K562 (cell line): ENCODE results near the gene UBE2L3. TPM values are rescaled to one million over a fixed set of nuclear protein-coding genes. Genes with fewer than 3 reads are reported as not detected.

Experiments
- ATAC-seq: fragments of 200-7000 bp; cut with Tn5 transposase; 3 replicates; pipeline ENCODE4 v1.9.1; 2020; ENCODE audit warnings: moderate library complexity
- Bru-seq: library from RNA; stranded (reverse); fragments of 400-500 nt; gene quantifications from one replicate; lab custom pipeline; 2021; lab: Mats Ljungman, UMichigan
- BruChase-seq, 2 experiments: library from RNA; stranded (reverse); fragments of 400-500 nt; gene quantifications; one replicate each; lab custom pipeline; 2021; lab: Mats Ljungman, UMichigan
- BruUV-seq: library from RNA; stranded (reverse); fragments of 400-500 nt; replicated peaks from 2 replicates; lab custom pipeline; 2021; lab: Mats Ljungman, UMichigan
- CTCF ChIA-PET: fragments of 300-600 bp; formaldehyde crosslinking; extraction: SDS; loops from one replicate; lab custom pipeline; 2021; ENCODE audit warnings: low intra/inter-chr PET ratio; lab: Yijun Ruan, JAX
- POLR2A ChIA-PET: fragments of 300-600, 350-650 bp; sonication (Branson Sonifier 250); formaldehyde crosslinking; extraction: SDS; loops from one replicate; lab custom pipeline; 2021; ENCODE audit warnings: antibody characterized with exemption, inconsistent platforms; lab: Yijun Ruan, JAX
- DNase-seq, 4 experiments: peaks; one replicate each; pipeline versions ENCODE4 v3.0.0 to v3.0.0-alpha.2; 2011 to 2018; ENCODE audit warnings: low spot score in 3 of 4, mixed read lengths in 3 of 4; ENCODE audit errors: extremely low read depth in 1 of 4
- FAIRE-seq: peaks from 2 replicates; lab custom pipeline; 2011; peaks lifted over from hg19 to GRCh38; lab: Jason Lieb, UNC
- H2AFZ ChIP-seq: 2 replicates; pipeline ENCODE4 v1.6.0; 2011; ENCODE audit warnings: low read depth, low read length, control low read depth, inconsistent platforms
- H3K27ac ChIP-seq: fragments of 200-600 bp; 3 replicates; pipeline ENCODE4 v1.8.0; 2011; ENCODE audit warnings: low read depth, mild to moderate bottlenecking, control low read depth, inconsistent platforms, low read length, moderate library complexity, mixed read lengths; ENCODE audit errors: extremely low read depth
- H3K27me3 ChIP-seq, 2 experiments: fragments of 300-600 bp in 1 of 2; 2 replicates in 1 of 2; 3 replicates in 1 of 2; pipeline versions ENCODE4 v1.6.0 to v1.8.0; 2011; ENCODE audit warnings: inconsistent platforms in 2 of 2, low read length in 2 of 2, mild to moderate bottlenecking in 1 of 2, mixed read lengths in 1 of 2, moderate library complexity in 1 of 2; ENCODE audit not compliant: control insufficient read depth in 2 of 2, insufficient read depth in 2 of 2
- H3K36me3 ChIP-seq: fragments of 300-600 bp; 3 replicates; pipeline ENCODE4 v1.8.0; 2011; ENCODE audit warnings: mild to moderate bottlenecking, low read length, inconsistent platforms; ENCODE audit not compliant: control insufficient read depth, insufficient read depth
- H3K4me1 ChIP-seq, 2 experiments: fragments of 200-600 bp in 1 of 2; replicated peaks in 1 of 2; 2 replicates in 1 of 2; 3 replicates in 1 of 2; pipeline versions ENCODE4 v1.5.1 to v1.8.0; 2011; ENCODE audit warnings: inconsistent platforms in 2 of 2, low read length in 2 of 2, mild to moderate bottlenecking in 1 of 2, mixed read lengths in 1 of 2, moderate library complexity in 1 of 2; ENCODE audit not compliant: control insufficient read depth in 2 of 2, insufficient read depth in 2 of 2
- H3K4me2 ChIP-seq: 2 replicates; pipeline ENCODE4 v1.6.1; 2011; ENCODE audit warnings: low read length, control low read depth, inconsistent platforms, mixed read lengths; ENCODE audit not compliant: insufficient read depth
- H3K4me3 ChIP-seq: fragments of 200-600 bp; sonication (generic), shearing (Covaris generic); 2 replicates; pipeline ENCODE4 v1.5.1; 2016; ENCODE audit warnings: control low read depth, inconsistent platforms
- H3K79me2 ChIP-seq: fragments of 200-600 bp; 3 replicates; pipeline ENCODE4 v1.8.0; 2011; ENCODE audit warnings: low read length, inconsistent platforms; ENCODE audit not compliant: control insufficient read depth, insufficient read depth
- H3K9ac ChIP-seq, 2 experiments: 2 replicates each; pipeline versions ENCODE4 v1.6.0 to v1.6.1; 2011; ENCODE audit warnings: low read depth in 2 of 2, low read length in 2 of 2, control low read depth in 1 of 2, inconsistent platforms in 1 of 2, mild to moderate bottlenecking in 1 of 2, mixed read lengths in 1 of 2; ENCODE audit not compliant: insufficient read depth in 1 of 2
- H3K9me1 ChIP-seq: one replicate; pipeline ENCODE4 v1.6.0; 2011; ENCODE audit warnings: inconsistent platforms, mild to moderate bottlenecking, low read length, moderate library complexity; ENCODE audit not compliant: control insufficient read depth, insufficient read depth
- H3K9me3 ChIP-seq: replicated peaks from 2 replicates; pipeline ENCODE4 v1.5.1; 2011; ENCODE audit warnings: low read depth, low read length, inconsistent platforms; ENCODE audit not compliant: control insufficient read depth, insufficient read depth
- H4K20me1 ChIP-seq: replicated peaks from 2 replicates; pipeline ENCODE4 v1.6.1; 2011; ENCODE audit warnings: low read length, inconsistent platforms, mixed read lengths; ENCODE audit not compliant: control insufficient read depth, insufficient read depth
- ARID3A ChIP-seq: IDR thresholded peaks from 2 replicates; pipeline ENCODE4 v1.6.1; 2012; ENCODE audit warnings: low read depth, low read length, improper control_type of control experiment, borderline replicate concordance
- E4F1 ChIP-seq: fragments of 250-450 bp; sonication (Bioruptor Pico); IDR thresholded peaks from 2 replicates; pipeline ENCODE4 v1.5.0; 2021; ENCODE audit warnings: mild to moderate bottlenecking, borderline replicate concordance
- ESRRB ChIP-seq: fragments of 250-450 bp; sonication (Bioruptor Pico); IDR thresholded peaks from 2 replicates; pipeline ENCODE4 v1.5.0; 2020; ENCODE audit warnings: mild to moderate bottlenecking, moderate library complexity, borderline replicate concordance
- EZH2 ChIP-seq: IDR thresholded peaks from 2 replicates; pipeline ENCODE4 v1.6.1; 2012; ENCODE audit warnings: low read depth, mild to moderate bottlenecking, inconsistent platforms, low read length, borderline replicate concordance
- HLTF ChIP-seq: fragments of 450-650 bp; IDR thresholded peaks from 2 replicates; pipeline ENCODE4 v1.6.1; 2016
- HNRNPUL1 ChIP-seq: fragments of 200-400 bp; formaldehyde crosslinking; IDR thresholded peaks from 2 replicates; pipeline ENCODE4 v1.6.1; 2017; ENCODE audit warnings: low read length
- PHF8 ChIP-seq: fragments of 200-600 bp; sonication (generic); IDR thresholded peaks from 2 replicates; pipeline ENCODE4 v1.6.1; 2012; ENCODE audit warnings: mixed run types, mild to moderate bottlenecking, inconsistent platforms, low read length, moderate library complexity, borderline replicate concordance
- RAD21 ChIP-seq, 2 experiments: fragments of 250-450 bp in 1 of 2; fragments of 450-650 bp in 1 of 2; sonication (Bioruptor Pico) in 1 of 2; formaldehyde crosslinking in 1 of 2; IDR thresholded peaks in 1 of 2; conservative IDR thresholded peaks in 1 of 2; 2 replicates each; pipeline versions ENCODE4 v1.4.0 to v1.8.0; 2020 to 2022; ENCODE audit warnings: mild to moderate bottlenecking in 2 of 2, moderate library complexity in 1 of 2
- SETDB1 ChIP-seq: IDR thresholded peaks from one replicate; pipeline ENCODE4 v1.6.1; 2012; ENCODE audit warnings: low read length, control low read depth, inconsistent platforms
- TEAD2 ChIP-seq: fragments of 450-650 bp; IDR thresholded peaks from 2 replicates; pipeline ENCODE4 v1.6.1; 2016; ENCODE audit warnings: missing genetic modification characterization, control low read depth, missing compliant biosample characterization
- WGBS: fragments of 100-300 bp; shearing (Covaris generic); methylation state at CpG from one replicate; pipeline ENCODE4 v1.1.6; 2016; ENCODE audit warnings: low coverage, mixed read lengths; ENCODE audit not compliant: insufficient coverage; ENCODE audit errors: missing lambda C conversion rate; 5-methylcytosine and 5-hydroxymethylcytosine counted together
- in situ Hi-C: fragments of 300-500 bp; cut with MboI; formaldehyde crosslinking; loops from 4 replicates; pipeline ENCODE4 v1.15.0; 2018; ENCODE audit warnings: inconsistent platforms, mixed read lengths
- intact Hi-C: fragments of 100-400 bp; cut with micrococcal nuclease; formaldehyde crosslinking; loops from 2 replicates; pipeline ENCODE4 v1.14.2; 2022
- long read RNA-seq, 3 experiments: library from polyadenylated mRNA in 2 of 3; library from RNA in 1 of 3; unstranded in 2 of 3; stranded (forward) in 1 of 3; transcript quantifications; one replicate each; pipeline ENCODE4 v2.0.0, GENCODE V29; 2019 to 2022
- polyA minus RNA-seq, 3 experiments: library from RNA; depleted of rRNA, polyadenylated mRNA; stranded (reverse); fragments of >200 nt; gene quantifications; 2 replicates each; pipeline ENCODE4 v1.2.3, GENCODE V29; 2011
- polyA plus RNA-seq, 8 experiments: library from polyadenylated mRNA; depleted of rRNA in 4 of 8; stranded (reverse) in 5 of 8; unstranded in 3 of 8; fragments of >200 nt; fragmentation: Nextera tagmentation in 2 of 8; fragmentation: Illumina TruSeq in 1 of 8; extraction: Ambion mirVana in 2 of 8; extraction: Trizol in 1 of 8; gene quantifications; 2 replicates each; pipeline versions ENCODE4 v1.2.1 to v1.2.3, GENCODE V29; 2011 to 2014; ENCODE audit warnings: inconsistent platforms in 1 of 8, missing spikeins in 1 of 8
- total RNA-seq, 7 experiments: library from RNA; depleted of rRNA in 6 of 7; stranded (reverse); fragments of >200 nt in 6 of 7; fragmentation: Illumina TruSeq in 2 of 7; extraction: Trizol in 2 of 7; gene quantifications; 2 replicates each; pipeline versions ENCODE4 v1.2.1 to v1.2.3, GENCODE V29; 2011 to 2021; ENCODE audit warnings: low replicate concordance in 1 of 7

Gene UBE2L3
- total RNA-seq (2011; cell fraction: chromatin; rRNA removed; ENCODE audit: low replicate concordance): 76.2 and 94.2 TPM in 2 replicates
- 66.2 and 75.7 TPM in 2 replicates for total RNA-seq (2011; cell fraction: nucleolus; rRNA removed)
- total RNA-seq (2011; cell fraction: nucleoplasm; rRNA removed): 78.4 and 92.8 TPM in 2 replicates
- 215 and 275 TPM in 2 replicates for total RNA-seq (2014; rRNA removed)
- total RNA-seq (2014; rRNA removed; fragmentation: Illumina TruSeq; extraction: Trizol): 285 and 298 TPM in 2 replicates
- total RNA-seq (2015; rRNA removed; fragmentation: Illumina TruSeq; extraction: Trizol): 335 and 354 TPM in 2 replicates
- 240 TPM in 2 replicates for total RNA-seq (2021)
- polyA plus RNA-seq (2011; rRNA removed): 206 and 218 TPM in 2 replicates
- 145 and 195 TPM in 2 replicates for polyA plus RNA-seq (2011; cell fraction: cytosol; rRNA removed)
- 56.6 and 72.9 TPM in 2 replicates for polyA plus RNA-seq (2011; cell fraction: nucleus; rRNA removed)
- 253 and 378 TPM in 2 replicates for polyA plus RNA-seq (2012)
- 493 and 580 TPM in 2 replicates for polyA plus RNA-seq (2014; fragmentation: Illumina TruSeq; extraction: Trizol)
- 100 to 1,000 TPM; 575 to 625 TPM for polyA plus RNA-seq (2014; fragmentation: Nextera tagmentation; extraction: Ambion mirVana)
- polyA plus RNA-seq (2014; rRNA removed): 266 and 269 TPM in 2 replicates
- polyA minus RNA-seq (2011; rRNA and poly(A)+ RNA removed): 172 and 189 TPM in 2 replicates
- polyA minus RNA-seq (2011; cell fraction: cytosol; rRNA and poly(A)+ RNA removed): 89.8 and 112 TPM in 2 replicates
- 25.2 and 45.9 TPM in 2 replicates for polyA minus RNA-seq (2011; cell fraction: nucleus; rRNA and poly(A)+ RNA removed)
- percentile 97 among the genes with signal in this experiment for Bru-seq, nascent RNA
- percentile 98 among the genes with signal in this experiment for BruChase-seq, experiment 1, labeled RNA remaining after a 2-hour chase
- BruChase-seq, experiment 2, labeled RNA remaining after a 6-hour chase: percentile 97 among the genes with signal in this experiment
- long read RNA-seq, experiment 1, transcript UBE2L3-204 (3 exons, 2,932 nt): minor isoform, 8 of 2,019 reads
- long read RNA-seq, experiment 1, transcript UBE2L3-203 (4 exons, 3,451 nt): minor isoform, 18 of 2,019 reads
- long read RNA-seq, experiment 1, transcript UBE2L3-201 (4 exons, 3,028 nt): major isoform, 970 of 2,019 reads
- long read RNA-seq, experiment 1, partial matches to known transcripts: 240 of 2,019 reads
- long read RNA-seq, experiment 1, other reads (novel, unspliced or antisense): 783 of 2,019 reads
- long read RNA-seq, experiment 2, transcript UBE2L3-201 (4 exons, 3,028 nt): major isoform, 482 of 792 reads
- long read RNA-seq, experiment 2, partial matches to known transcripts: 82 of 792 reads
- long read RNA-seq, experiment 2, other reads (novel, unspliced or antisense): 222 of 792 reads
- long read RNA-seq, experiment 3, transcript UBE2L3-201 (4 exons, 3,028 nt): major isoform, 785 of 843 reads
- long read RNA-seq, experiment 3, partial matches to known transcripts: 22 of 843 reads
- long read RNA-seq, experiment 3, other reads (novel, unspliced or antisense): 33 of 843 reads

GRCh38 chr22:21567456-21568346, at the start of gene UBE2L3:
TSS of gene UBE2L3 (plus strand) at chr22:21567714. CDS start at chr22:21567745, 31 bp downstream.
- Histone ChIP-seq H3K27ac (peak within 1 kb of the TSS; percentile 93), H3K27me3 (no peaks in the 10 kb centered on the region), H3K4me1 (peaks cover 35 to 39% of the 10 kb centered on the region in 2 experiments), H3K36me3 (peaks cover 37% of the 10 kb centered on the region), H3K9me1 (peaks cover 19% of the 10 kb centered on the region), H4K20me1 (peaks cover 47% of the 10 kb centered on the region), H3K4me2 (peak within 1 kb of the TSS; percentile 91), H3K4me3 (peak within 1 kb of the TSS; percentile 72), H2AFZ (peak within 1 kb of the TSS; percentile 77), H3K79me2 (peaks cover 55% of the 10 kb centered on the region), H3K9me3 (no peaks in the 10 kb centered on the region), H3K9ac (peak within 1 kb of the TSS; percentile 96 to 99)
- in situ Hi-C loops (no loop called here), intact Hi-C loops (loop anchor here (1.0 kb wide), 1 partner anchor 75 kb away; the partner anchor contains the start of gene SDF2L1)
- FAIRE-seq (no peak), DNase-seq (peak; percentile 100), ATAC-seq (peak; percentile 82)
- ChIA-PET CTCF (no interaction called here), POLR2A (interaction anchor here (0.5 to 7.6 kb wide), 24 partner anchors 9 to 789 kb away, joined by 3 to 112 read pairs (median 5); partner anchors contain the start of genes SDF2L1 and YDJC)
- WGBS: under 1% methylated on average over 85 of the region's 85 CpGs
- BruUV-seq: no TSS peak
- TF ChIP-seq RAD21 (CRISPR knock-in tag; conservative IDR thresholded peaks at IDR 0.05 in 1 of 2, IDR thresholded peaks at IDR 0.05 in 1 of 2): peak in 1 of 2 experiments; percentile 27; a peak in 1 of 4 replicates
- TF ChIP-seq SETDB1: peak; percentile 96
- TF ChIP-seq EZH2: no peak
- no peak for TF ChIP-seq E4F1 (CRISPR knock-in tag)
- peak; percentile 62; the same call in 1 of the 2 replicates for TF ChIP-seq ARID3A
- no peak for TF ChIP-seq HLTF
- no peak for TF ChIP-seq HNRNPUL1
- no peak for TF ChIP-seq ESRRB (CRISPR knock-in tag)
- no peak for TF ChIP-seq TEAD2
- peak; percentile 100 for TF ChIP-seq PHF8
